RWPE1 (cell line): ENCODE results near the gene HOXB3.

Source experiments
- CTCF ChIA-PET: fragments of 350-600 bp; sonication (Branson Sonifier 250); formaldehyde crosslinking; extraction: SDS; loops from one replicate; lab custom pipeline; 2021; lab: Yijun Ruan, JAX
- POLR2A ChIA-PET: fragments of 400-600 bp; formaldehyde crosslinking; extraction: SDS; loops from one replicate; lab custom pipeline; 2020; ENCODE audit warnings: antibody characterized with exemption; ENCODE audit not compliant: low non-redundant PET; lab: Yijun Ruan, JAX
- DNase-seq: peaks from one replicate; pipeline ENCODE4 v3.0.0; 2012; ENCODE audit warnings: low spot score
- H3K27ac ChIP-seq: fragments of 450-650 bp; 2 replicates; pipeline ENCODE4 v1.5.1; 2017
- CTCF ChIP-seq: fragments of 450-650 bp; conservative IDR thresholded peaks from 2 replicates; pipeline ENCODE4 v1.5.1; 2017; ENCODE audit warnings: low read depth, mild to moderate bottlenecking

The HOXB3 gene

GRCh38 chr17:48558057-48558830 lies 31.8 kb downstream of the HOXB3 start:
- CTCF ChIA-PET, result interaction anchor here (0.7 kb wide), 1 partner anchor 24 kb away, joined by 4 read pairs; no protein-coding TSS in a partner anchor
- H3K27ac ChIP-seq, result peak overlapping the region; percentile 80
- TF ChIP-seq CTCF, result no peak
- POLR2A ChIA-PET, result no interaction called here
- no peak for DNase-seq

DNA sequence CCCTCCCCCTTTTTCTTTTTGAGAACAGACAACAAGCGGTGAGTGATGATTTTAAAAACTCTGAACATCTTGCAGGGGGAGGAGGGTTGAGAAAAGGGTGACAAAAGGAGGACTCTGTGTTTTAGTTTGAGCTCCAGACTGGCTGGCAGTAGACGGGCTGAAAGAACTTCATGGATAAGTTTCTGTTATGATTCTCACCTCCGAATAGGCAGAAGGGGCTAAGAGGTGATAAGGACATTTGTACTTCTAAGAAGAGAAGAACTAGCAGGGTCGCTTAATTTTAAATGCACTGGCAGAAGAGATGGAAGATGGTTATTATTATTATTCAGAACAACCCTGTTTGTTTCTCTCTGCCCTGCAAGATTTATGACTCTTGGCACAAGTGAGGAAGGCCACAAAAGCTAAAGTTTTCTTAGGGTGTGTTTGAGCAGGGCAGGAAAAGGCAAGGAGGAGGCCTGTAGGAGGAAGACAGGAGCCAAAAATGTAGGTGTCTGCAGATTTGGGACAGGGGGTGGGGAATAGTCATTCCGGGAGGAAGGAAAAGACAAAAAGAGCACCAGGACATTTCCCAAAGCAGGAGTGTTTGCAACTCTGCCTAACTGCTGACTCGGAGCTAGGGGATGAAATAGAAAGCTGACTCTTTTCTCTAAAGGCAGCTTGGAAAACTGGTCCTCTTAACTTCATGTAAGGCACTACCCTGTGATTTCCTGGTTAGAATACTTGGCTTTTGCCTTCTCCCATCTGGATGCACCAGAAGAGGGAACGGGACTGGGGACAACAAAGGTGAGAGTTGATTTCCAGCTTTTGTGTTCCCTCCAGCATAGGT lies 33.3 kb downstream of the HOXB3 start:
- ChIA-PET POLR2A (no interaction called here), CTCF (interaction anchor here (0.9 kb wide), 1 partner anchor 62 kb away, joined by 4 read pairs; no protein-coding TSS in a partner anchor)
- no peak for TF ChIP-seq CTCF
- no peak for DNase-seq
- H3K27ac ChIP-seq, result peak overlapping the region; percentile 80

DNA sequence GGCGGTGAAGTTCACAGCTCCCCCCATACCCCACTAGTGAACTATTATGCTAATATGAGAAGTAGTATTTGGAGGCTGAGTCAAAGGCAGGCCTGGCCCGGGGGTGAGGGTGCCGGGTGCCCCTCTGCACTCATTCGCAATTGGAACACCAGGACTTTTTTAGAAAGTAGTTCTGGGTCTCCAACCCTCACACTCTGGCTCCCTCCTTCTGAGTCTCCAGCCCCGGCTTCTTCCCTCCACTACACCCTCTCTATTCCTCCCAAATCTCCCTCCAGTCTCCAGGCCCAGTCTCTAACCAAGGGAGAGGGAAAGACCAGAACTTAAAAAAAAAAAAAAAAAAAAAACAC lies 33.8 kb downstream of the HOXB3 start:
- ChIA-PET POLR2A (no interaction called here), CTCF (interaction anchor here (0.6 to 0.9 kb wide), 3 partner anchors 55 to 544 kb away, joined by 3 to 4 read pairs (median 4); no protein-coding TSS in a partner anchor)

DNA sequence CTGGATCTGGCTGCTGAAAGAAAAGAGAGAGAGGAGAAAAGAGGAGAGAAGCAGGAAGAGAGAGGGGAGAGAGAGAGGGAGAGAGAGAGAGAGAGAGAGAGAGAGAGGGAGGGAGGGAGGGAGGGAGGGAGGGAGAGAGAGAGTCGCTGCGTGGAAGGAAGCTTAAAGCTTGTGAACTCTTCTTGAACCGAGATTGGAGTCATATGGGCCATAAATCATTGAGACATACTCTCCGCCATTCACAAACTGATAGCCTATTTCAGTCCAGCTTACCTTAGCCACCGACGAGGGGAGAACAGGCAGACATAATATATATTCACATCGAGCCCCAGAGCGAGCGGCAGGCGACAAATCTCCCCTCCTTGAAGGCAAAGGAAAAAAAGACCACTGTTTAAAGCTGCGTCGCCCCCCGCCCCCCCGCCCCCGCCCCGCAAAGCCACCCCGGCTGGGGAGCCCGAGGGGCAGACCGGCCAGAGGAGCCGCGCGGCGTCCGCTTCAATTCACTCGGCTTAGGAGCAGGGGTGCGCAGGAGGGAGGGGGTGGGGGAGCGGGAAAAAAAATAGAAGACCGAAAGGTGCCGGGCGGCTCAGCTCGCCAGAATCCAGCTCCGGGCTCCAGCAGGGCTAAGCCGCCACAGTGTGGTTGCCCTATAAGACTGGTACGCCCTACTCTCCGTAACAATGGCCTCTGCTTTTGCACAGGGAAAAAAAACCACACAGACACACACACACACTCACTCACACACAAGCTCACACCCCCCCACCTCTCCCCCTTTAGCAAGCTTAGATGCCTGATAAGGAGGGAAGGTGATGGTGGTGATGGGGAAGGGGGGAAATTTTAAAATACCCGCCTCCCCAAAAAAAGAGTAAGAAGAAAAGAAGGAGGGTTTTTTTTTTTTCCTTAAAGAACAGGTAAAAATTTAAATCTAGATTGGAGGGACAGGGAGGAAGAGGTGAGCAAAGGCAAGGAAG lies 34.5 kb downstream of the HOXB3 start:
- peak overlapping the region; percentile 70 for H3K27ac ChIP-seq

More for the DNA sequence above, 33.8 kb downstream of the HOXB3 start:
- no peak for TF ChIP-seq CTCF
- H3K27ac ChIP-seq, result peak overlapping the region; percentile 70
- no peak for DNase-seq

GRCh38 chr17:48554412-48555257 lies 35.4 kb downstream of the HOXB3 start:
- H3K27ac ChIP-seq, result peak overlapping the region; percentile 70
- CTCF ChIA-PET, result interaction anchor here (0.5 kb wide), 1 partner anchor 24 kb away, joined by 3 read pairs; no protein-coding TSS in a partner anchor
- DNase-seq, result no peak
- no peak for TF ChIP-seq CTCF
- POLR2A ChIA-PET, result no interaction called here

More for the DNA sequence above, 34.5 kb downstream of the HOXB3 start:
- peak; percentile 54 for DNase-seq
- POLR2A ChIA-PET, result no interaction called here
- TF ChIP-seq CTCF, result no peak
- CTCF ChIA-PET, result interaction anchor here (0.5 to 0.7 kb wide), 3 partner anchors 25 to 543 kb away, joined by 3 to 4 read pairs (median 3); no protein-coding TSS in a partner anchor
